Measurements from ENCODE around the gene METAP1. TPM values are rescaled to one million over a fixed set of nuclear protein-coding genes. Genes with fewer than 3 reads are reported as not detected.
"Not testable (repeated sequence)": the region's sequence is repeated elsewhere in the genome, so short reads cannot be mapped to it uniquely, and the experiment has no call there.

METAP1 gene
- total RNA-seq, 1 donor from 2014 or later = 67.4 TPM

GRCh38 chr4:99079625-99080295, 84.2 kb downstream of the METAP1 start:
- ATAC-seq (no peak), DNase-seq (ENCODE audit: missing footprints) (no peak)
- intact Hi-C loops (cut with DNase I) = no loop called here

DNA sequence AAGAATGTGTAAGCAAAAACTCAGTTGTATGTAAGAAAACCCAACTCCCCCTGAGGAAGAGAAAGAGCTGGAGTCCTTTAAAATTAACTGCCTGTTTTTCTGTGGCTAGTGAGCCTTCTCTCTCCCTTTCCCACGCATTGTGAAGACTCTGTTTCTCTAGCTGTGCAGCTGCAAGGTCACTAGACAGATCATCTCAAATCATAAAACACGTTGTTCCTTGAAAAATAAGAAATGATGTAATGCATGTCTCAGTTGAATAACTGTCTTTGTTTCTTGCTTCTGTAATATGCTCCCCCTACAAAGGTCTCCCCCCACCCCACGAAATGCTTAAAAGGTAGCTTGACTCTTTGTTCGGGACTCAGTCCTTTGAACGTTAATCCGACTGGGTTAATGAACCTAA, 85.3 kb downstream of the METAP1 start:
- ATAC-seq; DNase-seq (ENCODE audit: missing footprints); intact Hi-C loops (cut with DNase I): not testable (repeated sequence)

DNA sequence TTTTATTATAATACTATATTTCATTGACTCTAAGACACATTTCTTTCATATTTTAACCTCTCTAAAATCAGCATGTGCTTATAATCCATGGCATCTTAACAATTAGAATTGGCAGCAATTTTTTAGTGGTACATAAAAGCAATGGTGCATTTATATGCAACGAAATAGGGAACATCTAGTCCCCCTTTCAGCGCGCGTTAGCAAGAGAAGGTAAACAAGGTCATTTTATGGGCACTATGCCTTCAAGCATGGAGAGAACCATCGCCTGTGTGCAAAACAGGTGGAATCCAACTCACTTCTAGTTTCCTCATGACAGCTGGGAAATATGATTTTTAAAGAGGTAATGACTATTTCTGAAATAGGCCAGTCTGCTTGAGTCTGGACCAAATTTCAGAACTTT, 86.7 kb downstream of the METAP1 start:
- intact Hi-C loops (cut with DNase I) = no loop called here
- ATAC-seq (no peak), DNase-seq (ENCODE audit: missing footprints) (no peak)

GRCh38 chr4:99084595-99084994, 89.1 kb downstream of the METAP1 start:
- DNase-seq (ENCODE audit: missing footprints) (no peak), ATAC-seq (no peak)
- intact Hi-C loops (cut with DNase I) = no loop called here

DNA sequence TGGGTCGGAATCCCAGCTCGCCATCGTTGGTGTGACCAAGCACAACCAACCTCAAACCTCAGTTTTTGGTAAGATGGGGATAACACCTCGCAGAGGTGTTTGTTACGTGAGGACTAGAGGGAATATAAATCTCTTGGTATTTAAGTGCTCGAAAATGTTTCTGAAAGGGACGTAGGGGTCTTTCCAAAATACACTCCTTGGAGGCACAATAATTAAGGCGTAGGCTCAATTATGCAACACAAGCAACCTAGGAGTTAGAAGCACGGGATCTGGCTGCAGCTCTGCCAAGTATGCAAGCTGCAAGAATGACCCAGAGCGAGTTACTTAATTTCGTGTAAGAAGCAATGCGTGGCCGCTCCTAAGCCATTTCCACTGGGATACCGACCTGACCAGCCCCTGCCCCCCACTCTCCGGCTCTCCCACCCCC, 92.5 kb downstream of the METAP1 start:
- peak; percentile 69 for DNase-seq (ENCODE audit: missing footprints)
- intact Hi-C loops (cut with DNase I) = loop anchor here (2.0 kb wide), 2 partner anchors 27 to 159 kb away; partner anchors contain the start of gene EIF4E
- ATAC-seq = peak; percentile 75

DNA sequence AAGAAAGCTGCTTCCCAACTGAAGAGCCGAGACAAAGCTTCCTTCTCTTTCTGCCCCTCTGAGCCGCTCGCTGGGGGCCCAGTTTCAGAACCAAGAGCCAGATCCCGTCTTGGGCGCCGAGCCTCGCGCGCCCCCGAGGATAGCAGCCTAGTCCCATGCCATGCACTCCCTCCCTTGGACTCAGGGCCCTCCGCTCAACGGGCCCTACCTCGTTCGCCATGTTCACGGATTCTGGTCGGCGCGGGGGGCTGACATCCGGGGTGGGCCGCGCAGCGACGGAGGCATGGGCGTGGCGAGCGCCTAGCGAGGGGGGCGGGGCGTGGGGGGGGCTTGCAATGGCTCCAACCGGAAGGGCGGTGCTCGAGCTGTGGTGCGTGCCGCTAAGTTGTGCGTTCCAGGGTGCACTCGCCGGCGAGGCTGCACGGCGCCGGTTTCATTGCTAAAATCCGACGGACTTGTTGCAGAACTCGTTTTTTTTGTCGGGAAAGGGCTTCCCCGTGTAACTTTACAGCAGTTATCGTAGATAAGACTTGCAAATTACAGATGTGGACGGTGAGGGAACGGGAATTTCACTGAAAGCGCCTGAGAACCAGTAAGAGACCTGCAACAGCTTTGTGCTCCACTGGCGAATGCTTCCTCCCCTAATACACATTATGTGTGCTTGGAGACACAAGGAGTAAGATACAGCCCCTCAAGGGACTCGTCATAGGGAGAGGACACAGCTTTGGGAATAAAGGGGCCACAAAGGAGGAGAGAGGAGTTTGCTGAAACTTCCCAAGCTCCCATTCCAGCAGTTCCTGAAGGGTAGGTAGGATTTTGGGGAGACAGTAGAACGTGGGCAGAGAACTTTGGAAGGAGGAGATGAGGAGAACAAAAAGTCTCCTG, 93.2 kb downstream of the METAP1 start, which contains the start of gene ADH5:
ADH5 (minus strand) TSS at position 308 of the 885 bp plus-strand sequence; CDS start at position 220, 88 bp downstream.
- peak; percentile 99 for ATAC-seq
- intact Hi-C loops (cut with DNase I) = loop anchor here (1.0 to 2.0 kb wide), 3 partner anchors 28 to 160 kb away; partner anchors contain the start of genes EIF4E and METAP1
- DNase-seq (ENCODE audit: missing footprints) = peak; percentile 95

- no peak for DNase-seq (ENCODE audit: missing footprints)
- intact Hi-C loops (cut with DNase I) = no loop called here
- no peak for ATAC-seq
Measured at GRCh38 chr4:99090481-99091215, 95.1 kb downstream of the METAP1 start.

GRCh38 chr4:99091216-99091575, 95.7 kb downstream of the METAP1 start:
- DNase-seq (ENCODE audit: missing footprints) (no peak), ATAC-seq (no peak)
- intact Hi-C loops (cut with DNase I) = no loop called here

DNA sequence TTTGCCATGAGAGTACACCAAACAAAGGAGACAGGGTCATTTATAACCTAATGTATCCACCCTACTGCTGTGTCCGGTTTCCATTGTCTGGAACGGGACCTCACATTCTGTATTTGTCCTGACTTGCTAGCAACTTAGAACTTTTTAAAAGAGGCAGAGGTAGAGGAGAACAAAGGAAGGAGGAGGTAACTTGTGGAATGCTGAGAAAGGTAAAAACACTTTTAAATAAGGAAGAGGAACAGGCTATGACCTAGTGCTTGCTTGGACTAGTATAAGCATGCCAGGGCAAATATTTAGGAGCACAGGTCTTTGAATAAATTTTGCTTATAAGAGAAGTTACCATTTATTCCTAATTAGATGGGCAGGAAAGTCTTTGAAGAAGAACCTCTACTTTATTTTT, 96.3 kb downstream of the METAP1 start:
- DNase-seq (ENCODE audit: missing footprints); intact Hi-C loops (cut with DNase I); ATAC-seq: not testable (repeated sequence)

GRCh38 chr4:99099311-99099710, 103.8 kb downstream of the METAP1 start:
- DNase-seq (ENCODE audit: missing footprints) (no peak), ATAC-seq (no peak)
- intact Hi-C loops (cut with DNase I) = no loop called here

DNA sequence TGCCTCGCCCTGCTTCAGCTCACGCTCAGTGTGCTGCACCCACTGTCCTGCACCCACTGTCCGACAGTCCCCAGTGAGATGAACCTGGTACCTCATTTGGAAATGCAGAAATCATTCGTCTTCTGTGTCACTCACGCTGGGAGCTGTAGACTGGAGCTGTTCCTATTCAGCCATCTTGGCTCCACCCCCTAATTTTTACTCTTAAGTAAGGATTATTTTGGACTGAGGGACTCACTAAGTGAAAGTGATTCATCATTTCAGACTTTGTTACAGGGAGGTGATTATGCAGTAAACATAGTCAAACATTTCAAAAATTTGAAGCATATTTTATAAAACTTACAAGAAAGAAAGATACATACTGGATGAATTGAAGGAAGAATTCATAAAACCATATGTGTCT, 104.3 kb downstream of the METAP1 start:
- ATAC-seq; DNase-seq (ENCODE audit: missing footprints); intact Hi-C loops (cut with DNase I): not testable (repeated sequence)

DNA sequence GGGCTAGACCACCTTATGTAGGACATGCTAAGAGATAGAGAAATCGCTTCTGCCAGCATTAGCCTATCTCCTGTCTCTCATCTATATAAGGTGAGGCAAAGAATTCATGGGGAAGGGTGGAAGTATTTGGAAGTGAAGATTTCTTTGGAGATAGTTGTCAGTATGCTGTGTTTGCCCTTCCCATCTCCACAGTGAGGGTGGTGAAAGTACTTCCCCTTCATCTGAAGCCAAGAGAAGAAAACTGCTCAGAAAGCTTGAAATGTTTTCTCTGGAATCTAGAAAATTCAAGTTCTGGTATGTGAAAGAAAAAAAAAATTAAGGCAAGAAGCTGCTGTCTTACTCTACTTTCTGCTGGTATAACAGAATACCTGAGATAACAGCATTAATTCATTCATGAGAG, 105.4 kb downstream of the METAP1 start:
- no peak for DNase-seq (ENCODE audit: missing footprints)
- intact Hi-C loops (cut with DNase I) = no loop called here
- ATAC-seq = no peak

GRCh38 chr4:99102634-99103033, 107.1 kb downstream of the METAP1 start:
- intact Hi-C loops (cut with DNase I) = no loop called here
- no peak for DNase-seq (ENCODE audit: missing footprints)
- no peak for ATAC-seq

DNA sequence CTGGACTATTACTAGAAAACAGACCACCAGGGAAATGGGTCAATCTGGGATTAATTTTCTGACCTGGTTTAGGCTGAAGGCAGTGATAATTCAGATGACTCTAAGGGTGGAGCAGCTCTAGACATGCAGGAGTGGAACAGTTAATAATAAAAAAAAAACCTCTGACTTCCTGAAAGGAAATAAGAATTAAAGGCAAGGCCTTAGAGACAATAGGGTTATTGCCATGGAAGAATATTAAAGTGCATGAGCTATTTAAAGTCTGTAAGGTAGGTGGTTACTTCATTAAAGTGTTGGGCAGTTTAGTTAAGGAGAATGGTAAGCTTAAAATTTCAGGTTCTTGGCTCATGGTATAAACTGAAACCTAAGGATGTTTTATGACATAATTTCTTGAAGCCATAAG, 107.6 kb downstream of the METAP1 start:
- ATAC-seq = no peak

GRCh38 chr4:99104153-99104552, 108.6 kb downstream of the METAP1 start:
- DNase-seq (ENCODE audit: missing footprints) (no peak), ATAC-seq (no peak)
- intact Hi-C loops (cut with DNase I) = no loop called here

More for the DNA sequence above, 107.6 kb downstream of the METAP1 start:
- intact Hi-C loops (cut with DNase I) = no loop called here
- no peak for DNase-seq (ENCODE audit: missing footprints)

DNA sequence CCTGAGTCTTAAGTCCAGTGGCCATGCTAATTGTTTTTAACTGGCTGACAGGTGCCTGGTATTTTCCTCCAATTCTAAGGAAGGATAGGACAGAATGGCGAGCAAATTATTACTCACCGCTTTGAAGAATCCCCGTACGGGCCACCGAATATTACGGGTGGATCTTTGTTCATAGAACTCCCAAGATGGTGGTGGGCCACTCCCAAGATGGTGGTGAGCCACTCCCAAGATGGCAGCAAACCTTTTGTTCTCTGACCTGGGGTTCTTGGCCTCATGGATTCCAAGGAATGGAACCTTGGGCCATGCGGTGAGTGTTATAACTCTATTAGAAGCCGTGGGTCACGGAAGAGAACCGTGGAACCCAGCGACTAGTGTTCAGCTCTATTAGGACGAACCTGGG, 113.8 kb downstream of the METAP1 start:
- intact Hi-C loops (cut with DNase I); DNase-seq (ENCODE audit: missing footprints); ATAC-seq: not testable (repeated sequence)

All from Right ventricle myocardium inferior (tissue), 1 donor.